IMR-90 (cell line): ENCODE results near the gene FAM72D. TPM values are rescaled to one million over a fixed set of nuclear protein-coding genes. Genes with fewer than 3 reads are reported as not detected.
"Not testable (repeated sequence)": the region's sequence is repeated elsewhere in the genome, so short reads cannot be mapped to it uniquely, and the experiment has no call there.

Experiments
- ATAC-seq: fragments of 200-7000 bp; cut with Tn5 transposase; 2 replicates; pipeline ENCODE4 v1.9.1; 2020; ENCODE audit warnings: low read depth, mild to moderate bottlenecking, moderate library complexity
- BruUV-seq: library from RNA; stranded (reverse); fragments of 400-500 nt; replicated peaks from 2 replicates; lab custom pipeline; 2021; lab: Mats Ljungman, UMichigan
- CTCF ChIA-PET: fragments of 300-600 bp; formaldehyde crosslinking; extraction: SDS; loops from one replicate; lab custom pipeline; 2021; ENCODE audit warnings: antibody characterized with exemption; lab: Yijun Ruan, JAX
- POLR2A ChIA-PET: fragments of 300-600 bp; sonication (Branson Sonifier 250); formaldehyde crosslinking; loops from one replicate; lab custom pipeline; 2022; ENCODE audit warnings: antibody characterized with exemption; ENCODE audit not compliant: unreplicated experiment; lab: Charles Lee
- DNase-seq: peaks from one replicate; pipeline ENCODE4 v3.0.0; 2013
- H2AFZ ChIP-seq: replicated peaks from 2 replicates; pipeline ENCODE3; 2013; ENCODE audit warnings: low read length, mild to moderate bottlenecking; ENCODE audit not compliant: poor library complexity
- H2AK5ac ChIP-seq: 2 replicates; pipeline ENCODE4 v1.6.1; 2013; ENCODE audit warnings: low read depth, low read length, inconsistent platforms
- H2AK9ac ChIP-seq: replicated peaks from 2 replicates; pipeline ENCODE3; 2013; ENCODE audit warnings: mild to moderate bottlenecking, low read depth, low read length, moderate library complexity; ENCODE audit not compliant: poor library complexity
- H2BK120ac ChIP-seq: 2 replicates; pipeline ENCODE4 v1.6.1; 2013; ENCODE audit warnings: low read depth, low read length, inconsistent platforms
- H2BK15ac ChIP-seq: 3 replicates; pipeline ENCODE4 v1.6.1; 2013; ENCODE audit warnings: low read depth, low read length, inconsistent platforms
- H2BK20ac ChIP-seq: 2 replicates; pipeline ENCODE4 v1.6.1; 2013; ENCODE audit warnings: low read depth, mild to moderate bottlenecking, inconsistent platforms, low read length, moderate library complexity
- H2BK5ac ChIP-seq: 2 replicates; pipeline ENCODE4 v1.6.1; 2013; ENCODE audit warnings: mild to moderate bottlenecking, low read depth, low read length, inconsistent platforms; ENCODE audit not compliant: poor library complexity, severe bottlenecking
- H3K14ac ChIP-seq: replicated peaks from 2 replicates; pipeline ENCODE4 v1.6.1; 2013; ENCODE audit warnings: low read depth, low read length, inconsistent platforms
- H3K18ac ChIP-seq: 2 replicates; pipeline ENCODE4 v1.6.1; 2013; ENCODE audit warnings: low read depth, low read length, control low read depth
- H3K23ac ChIP-seq: 2 replicates; pipeline ENCODE4 v1.6.1; 2013; ENCODE audit warnings: low read depth, low read length, inconsistent platforms
- H3K27ac ChIP-seq: 2 replicates; pipeline ENCODE4 v1.5.1; 2013; ENCODE audit warnings: mild to moderate bottlenecking, control low read depth, low read length; ENCODE audit not compliant: insufficient read depth
- H3K27me3 ChIP-seq: 2 replicates; pipeline ENCODE4 v1.6.1; 2013; ENCODE audit warnings: low read length; ENCODE audit not compliant: control insufficient read depth, insufficient read depth
- H3K36me3 ChIP-seq: 2 replicates; pipeline ENCODE4 v1.6.1; 2013; ENCODE audit warnings: low read length, mixed read lengths; ENCODE audit not compliant: control insufficient read depth, insufficient read depth
- H3K4ac ChIP-seq: 2 replicates; pipeline ENCODE4 v1.6.1; 2013; ENCODE audit warnings: low read depth, low read length, inconsistent platforms
- H3K4me1 ChIP-seq: 2 replicates; pipeline ENCODE4 v1.6.1; 2013; ENCODE audit warnings: low read length, mixed read lengths; ENCODE audit not compliant: control insufficient read depth, insufficient read depth
- H3K4me2 ChIP-seq: 2 replicates; pipeline ENCODE4 v1.6.1; 2013; ENCODE audit warnings: low read depth, mild to moderate bottlenecking, control low read depth, low read length, moderate library complexity
- H3K4me3 ChIP-seq: 2 replicates; pipeline ENCODE4 v1.5.1; 2013; ENCODE audit warnings: low read depth, mild to moderate bottlenecking, control low read depth, low read length, moderate library complexity; ENCODE audit not compliant: insufficient read depth
- H3K56ac ChIP-seq: 2 replicates; pipeline ENCODE4 v1.6.1; 2013; ENCODE audit warnings: low read length, inconsistent platforms; ENCODE audit not compliant: insufficient read depth; ENCODE audit errors: extremely low read depth
- H3K79me1 ChIP-seq, 2 experiments: 2 replicates each; pipeline ENCODE4 v1.6.1; 2013; ENCODE audit warnings: low read length in 2 of 2, inconsistent platforms in 1 of 2, low read depth in 1 of 2
- H3K9ac ChIP-seq: 2 replicates; pipeline ENCODE4 v1.6.1; 2013; ENCODE audit warnings: low read depth, low read length, control low read depth
- H3K9me1 ChIP-seq: 2 replicates; pipeline ENCODE4 v1.6.1; 2013; ENCODE audit warnings: low read length, inconsistent platforms; ENCODE audit not compliant: insufficient read depth
- H3K9me3 ChIP-seq: 2 replicates; pipeline ENCODE4 v1.6.1; 2013; ENCODE audit warnings: low read length; ENCODE audit not compliant: control insufficient read depth, insufficient read depth
- H4K20me1 ChIP-seq: 2 replicates; pipeline ENCODE4 v1.6.1; 2013; ENCODE audit warnings: low read length, inconsistent platforms; ENCODE audit not compliant: insufficient read depth
- H4K5ac ChIP-seq: 2 replicates; pipeline ENCODE4 v1.6.1; 2013; ENCODE audit warnings: mild to moderate bottlenecking, low read depth, low read length, control low read depth
- H4K8ac ChIP-seq, 2 experiments: 2 replicates each; pipeline ENCODE4 v1.6.1; 2013; ENCODE audit warnings: low read depth in 2 of 2, low read length in 2 of 2, control low read depth in 1 of 2, inconsistent platforms in 1 of 2
- H4K91ac ChIP-seq: 2 replicates; pipeline ENCODE4 v1.6.1; 2013; ENCODE audit warnings: low read depth, low read length, inconsistent platforms; ENCODE audit not compliant: insufficient read depth
- WGBS, 2 experiments: methylation state at CpG; one replicate each; pipeline versions ENCODE4 v1.1.5 to v1.1.7; 2013; ENCODE audit warnings: missing lambda C conversion rate in 2 of 2; ENCODE audit not compliant: insufficient read length in 1 of 2; ENCODE audit errors: extremely low coverage in 2 of 2; 5-methylcytosine and 5-hydroxymethylcytosine counted together
- dilution Hi-C: fragments of 300-500 bp; cut with HindIII; formaldehyde crosslinking; loops from one replicate; pipeline ENCODE4 v1.14.3; 2018; ENCODE audit warnings: low sequenced_read_pairs; ENCODE audit not compliant: unreplicated experiment
- in situ Hi-C: fragments of 300-500 bp; cut with MboI; formaldehyde crosslinking; loops from 3 replicates; pipeline ENCODE4 v1.14.3; 2019; ENCODE audit warnings: low sequenced_read_pairs, inconsistent platforms, mixed read lengths
- intact Hi-C: fragments of 100-400 bp; cut with micrococcal nuclease; formaldehyde crosslinking; loops from 2 replicates; pipeline ENCODE4 v1.10.0; 2022
- polyA plus RNA-seq, 3 experiments: library from polyadenylated mRNA; depleted of rRNA; stranded (reverse); fragments of >200 nt; gene quantifications; 2 replicates each; pipeline ENCODE4 v1.2.3, GENCODE V29; 2012; ENCODE audit warnings: low replicate concordance in 1 of 3
- total RNA-seq: library from RNA; depleted of rRNA; stranded (reverse); fragments of >200 nt; gene quantifications from 2 replicates; pipeline ENCODE4 v1.2.3, GENCODE V29; 2012

FAM72D gene
- total and polyA plus RNA-seq, 2 of the 4 experiments (the other 2 are of a cell fraction): 0.72 to 1.4 TPM

GRCh38 chr1:145082483-145083255, 13.1 kb upstream of the FAM72D start:
- H2AFZ ChIP-seq, ATAC-seq, H3K4me1 ChIP-seq, H2AK5ac ChIP-seq, H2BK5ac ChIP-seq, H3K14ac ChIP-seq, H3K4ac ChIP-seq, H3K9ac ChIP-seq, POLR2A ChIA-PET, H3K79me1 ChIP-seq, H3K4me3 ChIP-seq, H3K9me3 ChIP-seq, H4K5ac ChIP-seq, H3K36me3 ChIP-seq, H3K9me1 ChIP-seq, H2BK120ac ChIP-seq, H3K4me2 ChIP-seq, H3K27ac ChIP-seq, H3K27me3 ChIP-seq, H4K91ac ChIP-seq, BruUV-seq, H3K18ac ChIP-seq, in situ Hi-C loops, CTCF ChIA-PET, H4K20me1 ChIP-seq, H2BK15ac ChIP-seq, H3K23ac ChIP-seq, H3K56ac ChIP-seq, H2BK20ac ChIP-seq, H2AK9ac ChIP-seq, H4K8ac ChIP-seq, intact Hi-C loops, dilution Hi-C loops, DNase-seq: not testable (repeated sequence)
- no CpG with 5 or more reads among the region's 7 CpGs for WGBS, 2 experiments
